Raji (cell line): ENCODE results near the gene PRKN.

Source experiments
- POLR2A ChIP-seq: IDR thresholded peaks from 2 replicates; pipeline ENCODE4 v1.6.1; 2011; ENCODE audit warnings: low read depth, low read length, control low read depth; ENCODE audit not compliant: insufficient read depth

Gene PRKN

GRCh38 chr6:162373192-162373591, 354.4 kb downstream of the PRKN start:
- no peak for TF ChIP-seq POLR2A

- no peak for TF ChIP-seq POLR2A
Measured at GRCh38 chr6:162372106-162372505, 355.5 kb downstream of the PRKN start.

- TF ChIP-seq POLR2A: no peak
Measured at GRCh38 chr6:162371121-162371520, 356.4 kb downstream of the PRKN start.

- no peak for TF ChIP-seq POLR2A
Measured at GRCh38 chr6:162369091-162369490, 358.5 kb downstream of the PRKN start.

- no peak for TF ChIP-seq POLR2A
Measured at GRCh38 chr6:162364488-162364887, 363.1 kb downstream of the PRKN start.

- TF ChIP-seq POLR2A: no peak
Measured at GRCh38 chr6:162363757-162364156, 363.8 kb downstream of the PRKN start.

- TF ChIP-seq POLR2A: no peak
Measured at GRCh38 chr6:162360901-162361567, 366.5 kb downstream of the PRKN start.

GRCh38 chr6:162358625-162359024, 368.9 kb downstream of the PRKN start:
- no peak for TF ChIP-seq POLR2A

- TF ChIP-seq POLR2A: no peak
Measured at GRCh38 chr6:162345051-162345511, 382.5 kb downstream of the PRKN start.

- no peak for TF ChIP-seq POLR2A
Measured at GRCh38 chr6:162344646-162345010, 382.9 kb downstream of the PRKN start.

- TF ChIP-seq POLR2A: no peak
Measured at GRCh38 chr6:162343936-162344645, 383.5 kb downstream of the PRKN start.

GRCh38 chr6:162343198-162343935, 384.2 kb downstream of the PRKN start:
- no peak for TF ChIP-seq POLR2A

- no peak for TF ChIP-seq POLR2A
Measured at GRCh38 chr6:162337412-162337811, 390.2 kb downstream of the PRKN start.

- no peak for TF ChIP-seq POLR2A
Measured at GRCh38 chr6:162336359-162336758, 391.2 kb downstream of the PRKN start.

GRCh38 chr6:162332365-162332764, 395.2 kb downstream of the PRKN start:
- TF ChIP-seq POLR2A: no peak

- TF ChIP-seq POLR2A: no peak
Measured at GRCh38 chr6:162331911-162332310, 395.7 kb downstream of the PRKN start.
